LNCAP (cell line): Measurements from ENCODE around the gene TRAF3.

Experiments used
- TF ChIP-seq, protein P1 (sequence below): fragments of 450-650 bp; IDR thresholded peaks from 2 replicates; pipeline ENCODE4 v1.5.1; 2017; ENCODE audit warnings: mild to moderate bottlenecking

Gene TRAF3

DNA sequence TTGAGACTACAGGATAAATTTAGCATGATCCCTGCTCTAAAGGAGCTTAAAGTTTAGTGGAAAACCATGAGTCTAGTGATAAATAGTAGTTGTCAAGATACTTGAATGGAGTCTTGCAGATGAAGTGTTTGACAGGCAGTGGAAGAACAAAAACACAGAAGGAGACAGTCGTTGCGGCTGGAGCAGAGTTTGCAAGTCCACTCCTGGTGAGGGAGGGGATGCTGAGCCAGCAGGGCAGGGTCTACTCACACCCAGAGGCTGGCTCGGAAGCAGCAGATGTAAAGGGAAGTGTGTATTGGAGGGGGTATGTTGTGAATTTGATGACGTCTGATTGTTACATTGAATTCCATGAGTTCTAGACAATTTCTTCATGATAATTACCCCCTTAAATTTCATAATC is 61.3 kb downstream of the TRAF3 start:
- TF ChIP-seq, protein P1, sequence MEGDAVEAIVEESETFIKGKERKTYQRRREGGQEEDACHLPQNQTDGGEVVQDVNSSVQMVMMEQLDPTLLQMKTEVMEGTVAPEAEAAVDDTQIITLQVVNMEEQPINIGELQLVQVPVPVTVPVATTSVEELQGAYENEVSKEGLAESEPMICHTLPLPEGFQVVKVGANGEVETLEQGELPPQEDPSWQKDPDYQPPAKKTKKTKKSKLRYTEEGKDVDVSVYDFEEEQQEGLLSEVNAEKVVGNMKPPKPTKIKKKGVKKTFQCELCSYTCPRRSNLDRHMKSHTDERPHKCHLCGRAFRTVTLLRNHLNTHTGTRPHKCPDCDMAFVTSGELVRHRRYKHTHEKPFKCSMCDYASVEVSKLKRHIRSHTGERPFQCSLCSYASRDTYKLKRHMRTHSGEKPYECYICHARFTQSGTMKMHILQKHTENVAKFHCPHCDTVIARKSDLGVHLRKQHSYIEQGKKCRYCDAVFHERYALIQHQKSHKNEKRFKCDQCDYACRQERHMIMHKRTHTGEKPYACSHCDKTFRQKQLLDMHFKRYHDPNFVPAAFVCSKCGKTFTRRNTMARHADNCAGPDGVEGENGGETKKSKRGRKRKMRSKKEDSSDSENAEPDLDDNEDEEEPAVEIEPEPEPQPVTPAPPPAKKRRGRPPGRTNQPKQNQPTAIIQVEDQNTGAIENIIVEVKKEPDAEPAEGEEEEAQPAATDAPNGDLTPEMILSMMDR: no peak

- TF ChIP-seq, protein P1: no peak
Measured at GRCh38 chr14:102840115-102840514, 62.9 kb downstream of the TRAF3 start.

- TF ChIP-seq, protein P1: no peak
Measured at GRCh38 chr14:102840771-102841528, 63.7 kb downstream of the TRAF3 start.

- TF ChIP-seq, protein P1: no peak
Measured at GRCh38 chr14:102848830-102849525, 71.7 kb downstream of the TRAF3 start.

DNA sequence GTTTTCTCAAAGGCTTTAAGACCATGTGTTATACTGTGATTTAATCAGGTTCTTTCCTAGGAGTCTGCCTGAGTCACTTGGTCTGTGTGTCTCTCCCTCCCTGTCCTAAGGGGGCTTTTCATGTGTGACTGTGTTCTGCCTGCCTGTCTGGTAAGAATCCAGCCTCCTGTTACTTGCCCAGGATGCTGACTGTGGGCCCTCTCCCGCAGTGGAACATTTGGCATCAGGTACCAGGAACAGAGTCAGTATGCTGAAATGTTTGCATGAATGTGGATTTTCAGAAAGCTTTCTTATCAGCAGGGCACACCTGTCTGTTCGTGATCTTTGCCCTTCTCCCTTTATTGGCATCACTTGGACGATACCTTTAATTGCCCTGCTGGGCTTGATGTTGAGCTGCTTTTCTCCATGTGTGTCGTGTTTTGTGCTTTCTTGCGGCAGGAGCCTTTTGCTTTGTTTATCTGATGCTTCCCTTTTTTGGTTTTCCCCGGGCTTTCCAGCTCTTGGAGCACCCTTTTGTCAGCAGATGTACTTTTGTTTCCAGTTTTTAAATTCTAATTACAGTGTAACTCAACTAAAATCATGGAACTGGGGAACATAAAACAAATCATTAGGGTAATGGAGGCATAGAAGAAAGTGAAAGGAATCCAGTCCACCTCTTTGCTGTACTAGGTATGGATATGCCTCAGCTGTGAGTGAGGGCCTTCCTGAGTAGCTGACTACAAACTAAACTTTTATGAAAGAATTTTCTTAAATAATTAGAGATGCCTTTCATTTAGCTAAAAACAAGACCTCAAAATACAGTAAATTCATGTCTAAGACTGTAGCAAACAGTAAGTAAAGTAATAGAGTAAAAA is 72.5 kb downstream of the TRAF3 start:
- TF ChIP-seq, protein P1: no peak

DNA sequence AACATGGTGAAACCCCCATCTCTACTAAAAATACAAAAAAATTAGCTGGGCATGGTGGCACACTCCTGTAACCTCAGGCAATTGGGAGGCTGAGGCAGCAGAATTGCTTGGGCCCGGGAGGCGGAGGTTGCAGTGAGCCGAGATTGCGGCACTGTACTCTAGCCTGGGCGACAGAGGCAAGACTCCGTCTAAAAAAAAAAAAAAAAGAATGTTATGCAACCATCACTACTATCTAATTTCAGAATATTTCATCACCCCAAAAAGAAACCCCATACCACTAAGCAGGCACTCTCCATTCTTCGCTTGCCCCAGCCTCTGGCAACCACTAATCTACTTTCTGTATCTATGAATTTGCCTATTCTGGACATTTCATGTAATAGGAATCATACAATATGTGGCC is 76.4 kb downstream of the TRAF3 start:
- TF ChIP-seq, protein P1: no peak

DNA sequence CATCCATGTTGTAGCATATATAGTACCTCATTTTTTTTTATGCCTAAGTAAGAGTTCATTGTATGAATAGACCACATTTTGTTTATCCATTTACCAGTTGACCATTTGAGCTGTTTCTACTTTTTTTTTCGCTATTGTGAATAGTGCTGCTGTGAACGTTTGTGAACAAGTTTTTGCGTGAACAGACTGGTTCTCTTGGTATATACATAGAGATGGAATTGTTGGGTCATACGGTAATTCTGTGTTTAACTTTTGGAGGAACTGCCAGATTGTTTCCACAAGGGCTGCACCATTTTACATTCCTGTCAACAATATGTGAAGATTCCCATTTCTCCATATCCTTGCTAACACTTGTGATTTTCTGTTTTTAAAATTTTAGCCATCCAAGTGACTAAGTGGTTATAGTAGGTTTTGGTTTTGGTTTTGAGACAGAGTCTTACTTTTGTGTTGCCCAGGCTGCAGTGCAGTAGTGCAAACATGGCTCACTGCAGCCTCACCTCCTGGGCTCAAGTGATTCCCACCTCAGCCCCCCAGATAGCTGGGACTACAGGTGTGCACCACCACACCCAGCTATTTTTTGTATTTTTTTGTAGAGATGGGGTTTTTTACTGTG is 76.9 kb downstream of the TRAF3 start:
- TF ChIP-seq, protein P1: no peak
